HTERT RPE-1 (cell line): Measurements from ENCODE around the gene CFAP206.
"Not testable (repeated sequence)": the region's sequence is repeated elsewhere in the genome, so short reads cannot be mapped to it uniquely, and the experiment has no call there.

Source experiments
- in situ Hi-C: fragments of 300-500 bp; cut with MboI; formaldehyde crosslinking; loops from 4 replicates; pipeline ENCODE4 v1.14.3; 2020; ENCODE audit warnings: low sequenced_read_pairs

The CFAP206 gene

DNA sequence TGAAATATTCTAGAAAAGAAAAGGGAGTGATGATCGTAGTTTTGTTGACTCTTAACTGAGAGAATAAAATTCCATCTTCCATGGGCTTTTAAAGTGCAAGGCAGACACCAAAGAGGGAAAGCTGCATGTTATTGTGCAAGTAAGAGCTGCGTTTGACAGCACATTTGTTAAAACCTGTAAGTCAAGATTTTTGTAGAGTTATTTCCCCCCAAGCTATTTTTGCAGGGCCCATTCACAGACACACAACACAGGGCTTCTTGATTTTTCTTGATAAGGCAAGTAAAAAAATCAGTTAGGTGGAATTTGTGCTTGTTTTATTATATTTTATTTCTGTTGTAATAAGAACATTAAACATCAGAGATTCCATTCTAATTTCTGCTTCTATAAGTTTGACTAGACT is 13.8 kb downstream of the CFAP206 start:
- in situ Hi-C loops = no loop called here

DNA sequence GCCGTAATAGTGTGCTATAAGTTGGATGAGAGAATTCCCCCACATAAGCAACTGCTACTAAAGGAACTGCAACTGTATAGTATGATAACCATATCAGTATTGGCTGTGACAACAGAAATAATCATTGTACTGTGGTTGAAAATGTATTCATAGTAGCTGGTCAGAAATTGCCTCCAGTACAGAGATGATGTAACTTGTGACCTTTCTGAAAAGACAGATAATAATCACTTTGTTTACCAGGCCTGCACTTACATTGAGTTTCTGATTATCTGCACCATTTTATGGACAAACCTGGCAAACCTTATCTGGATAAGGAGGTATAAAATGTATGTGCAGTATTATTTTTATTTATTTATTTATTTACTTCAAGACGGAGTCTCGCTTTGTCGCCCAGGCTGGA is 19.0 kb downstream of the CFAP206 start:
- in situ Hi-C loops = no loop called here

DNA sequence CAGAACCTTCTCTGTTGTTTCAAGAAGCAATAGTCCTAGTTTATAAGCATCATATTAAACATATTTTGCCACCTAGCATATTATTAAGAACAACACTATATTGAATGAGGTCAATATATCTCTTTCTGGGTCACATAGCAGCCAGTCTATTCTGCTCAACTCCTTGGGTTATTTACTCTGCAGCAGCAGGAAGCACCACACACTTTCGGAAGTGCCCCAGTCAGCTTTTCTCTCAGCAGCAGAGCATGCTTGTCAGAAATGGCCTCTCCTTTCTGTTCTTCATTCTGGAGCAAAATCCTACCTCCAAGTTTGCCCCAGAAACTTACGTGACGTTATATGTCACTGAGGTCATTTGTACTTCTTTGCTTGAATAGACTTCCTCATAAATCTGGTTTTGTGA is 22.7 kb downstream of the CFAP206 start:
- in situ Hi-C loops = no loop called here

DNA sequence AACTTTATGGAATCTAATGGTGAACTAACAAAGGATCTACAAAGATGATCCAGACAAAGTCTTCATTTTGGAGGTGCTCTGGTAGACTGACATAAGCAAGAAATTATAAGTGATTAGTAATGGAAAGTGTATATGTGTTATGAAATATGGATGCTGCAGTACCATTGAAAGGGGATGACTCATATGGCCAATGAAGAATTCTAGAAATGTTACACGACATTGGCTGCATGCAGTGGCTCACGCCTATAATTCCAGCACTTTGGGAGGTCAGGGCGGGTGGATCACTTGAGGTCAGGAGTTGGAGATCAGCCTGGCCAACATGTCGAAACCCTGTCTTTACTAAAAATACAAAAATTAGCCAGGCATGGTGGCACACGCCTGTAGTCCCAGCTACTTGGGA is 23.5 kb downstream of the CFAP206 start:
- in situ Hi-C loops = no loop called here

DNA sequence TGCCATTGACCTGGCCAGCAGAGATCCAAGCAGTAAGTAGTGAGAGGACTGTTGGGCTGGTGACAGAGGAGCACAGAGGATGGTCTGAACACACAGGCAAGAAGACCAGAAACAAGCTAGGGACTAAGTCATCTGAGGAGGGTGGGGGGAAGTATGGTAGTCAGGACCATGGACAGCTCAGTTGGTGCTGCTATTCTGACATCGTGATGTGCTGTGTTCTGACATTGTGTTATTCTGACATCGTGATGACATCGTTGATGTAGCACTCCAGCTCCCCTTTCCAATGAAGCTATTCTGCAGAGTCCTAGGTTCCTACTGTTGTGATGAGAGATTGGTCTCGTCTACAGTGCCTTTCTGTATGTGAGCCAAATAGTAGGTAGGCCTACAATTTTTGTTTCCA is 28.7 kb downstream of the CFAP206 start:
- in situ Hi-C loops = no loop called here

DNA sequence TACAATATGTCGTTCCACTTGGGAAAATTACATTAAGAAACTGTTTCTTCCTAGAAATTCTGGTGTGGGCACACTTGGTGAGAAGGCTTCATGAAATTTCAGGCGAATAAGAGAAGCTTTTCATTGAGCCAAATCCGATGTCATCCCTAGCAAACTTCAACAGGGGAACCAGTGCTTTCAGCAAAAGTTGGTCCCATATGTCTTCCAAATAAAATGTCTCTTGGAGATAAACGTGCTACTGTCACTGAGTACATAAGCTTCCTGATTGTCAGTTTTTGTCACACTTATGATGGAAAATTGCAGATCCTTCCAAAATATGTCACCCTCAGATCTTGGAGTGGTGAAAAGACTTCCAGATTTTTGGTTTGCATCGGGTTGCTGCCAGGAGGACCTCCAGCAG is 33.9 kb downstream of the CFAP206 start:
- in situ Hi-C loops = no loop called here

DNA sequence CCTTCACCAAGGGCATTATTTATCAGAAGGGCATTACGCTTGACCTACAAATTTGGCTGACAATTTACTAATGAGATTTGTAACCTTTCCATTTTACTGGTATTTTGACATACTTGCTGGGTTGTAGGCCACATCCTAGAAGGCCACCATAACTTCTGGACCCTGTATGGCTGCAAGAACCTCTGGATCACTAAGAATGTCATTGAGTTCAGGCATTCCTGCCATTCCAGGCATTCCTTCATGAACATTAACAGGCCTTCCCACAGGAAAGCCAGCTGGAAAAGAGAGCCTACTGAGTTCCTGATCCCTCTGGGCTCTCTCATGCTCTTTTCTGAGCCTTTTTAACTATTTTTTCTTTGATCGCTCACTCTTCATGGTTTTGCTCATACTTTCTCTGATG is 36.6 kb downstream of the CFAP206 start:
- in situ Hi-C loops = no loop called here

DNA sequence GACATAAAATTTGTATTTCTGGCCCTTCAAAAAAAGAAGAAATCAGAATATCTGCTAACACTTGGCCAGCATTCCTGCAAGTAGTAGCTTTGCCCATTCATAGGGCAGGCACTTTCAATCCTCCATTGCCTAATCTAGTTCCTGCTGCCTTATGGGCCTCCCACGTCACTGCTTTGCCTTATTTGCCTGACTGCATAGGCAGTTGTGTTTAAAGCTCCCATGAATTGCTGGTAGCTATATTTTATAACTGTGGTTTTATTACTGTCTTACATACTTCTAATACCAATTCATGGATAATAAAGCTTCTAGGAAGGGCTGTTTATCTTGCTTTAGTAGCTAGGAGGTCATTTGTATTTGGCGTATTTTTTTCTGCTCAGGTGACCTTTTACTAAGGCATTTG is 57.3 kb downstream of the CFAP206 start:
- in situ Hi-C loops = no loop called here

DNA sequence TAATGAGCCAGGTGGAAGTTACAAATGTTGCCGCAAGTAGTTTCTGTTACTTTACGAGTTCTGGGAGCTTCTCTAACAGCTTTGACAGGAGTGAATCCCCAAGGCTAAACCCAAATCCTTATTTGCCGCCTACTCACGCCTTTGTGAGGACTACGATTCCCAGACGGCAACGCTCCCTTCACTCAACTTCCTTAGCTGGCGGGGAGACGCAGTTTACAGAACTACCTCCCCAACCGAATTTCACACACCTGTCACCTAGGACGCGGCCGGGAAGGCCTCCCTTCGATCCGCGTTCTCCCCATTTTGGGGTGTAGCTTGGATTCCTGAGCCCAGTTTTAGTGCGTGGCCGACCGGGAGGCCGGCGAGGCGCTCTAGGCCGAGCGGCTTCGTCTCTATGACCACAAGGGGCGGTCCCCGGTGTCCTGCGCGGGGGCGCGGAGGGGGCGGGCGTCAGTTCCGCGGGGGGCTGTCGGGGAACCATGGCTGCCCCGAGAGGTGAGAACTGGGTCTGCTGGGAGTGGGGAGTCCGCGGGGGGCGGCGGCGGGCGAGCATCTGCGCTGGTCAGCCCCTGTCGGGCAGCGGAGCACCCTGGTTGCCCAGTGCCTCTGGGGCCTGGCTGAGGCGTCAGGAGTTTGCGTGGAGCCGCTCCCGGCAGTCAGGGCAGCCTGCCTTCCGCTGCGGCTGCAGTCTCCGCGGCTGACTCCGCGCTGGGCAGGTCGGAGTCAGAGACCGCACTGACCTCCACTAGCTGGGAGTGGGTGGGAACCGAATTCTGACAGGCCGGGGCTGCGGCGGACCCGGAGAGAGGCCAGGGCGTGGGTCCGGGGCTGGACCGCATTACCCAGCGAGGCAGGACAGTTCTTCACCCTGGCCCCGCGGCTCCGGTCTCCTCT is 65.0 kb downstream of the CFAP206 start, which contains the start of gene SLC35A1:
SLC35A1 (plus strand) TSS at position 450 of the 894 bp plus-strand sequence; CDS start at position 480, 30 bp downstream.
- in situ Hi-C loops = no loop called here

DNA sequence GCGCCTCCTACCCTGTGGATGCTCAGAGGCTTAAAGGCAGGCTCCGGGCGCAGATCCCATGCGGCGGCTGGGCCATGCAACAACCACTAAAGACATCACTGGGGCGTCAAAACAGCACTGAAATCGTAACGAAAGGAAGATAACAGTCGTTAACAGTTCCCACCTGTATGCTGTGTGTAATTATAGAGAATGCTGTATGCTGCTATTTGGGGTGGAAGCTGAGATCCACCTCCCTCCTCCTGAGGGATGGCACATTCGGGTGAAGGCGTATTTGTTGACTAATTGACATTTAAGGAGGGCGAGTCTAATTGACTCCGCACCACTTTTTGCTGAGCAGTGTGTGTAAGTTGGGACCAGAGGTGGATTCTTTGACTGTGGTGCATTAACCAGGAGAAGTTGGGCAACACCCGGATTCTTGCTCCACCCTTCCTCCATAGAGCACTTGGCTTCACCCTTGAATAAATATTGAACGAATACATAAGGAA is 65.7 kb downstream of the CFAP206 start:
- in situ Hi-C loops = no loop called here

DNA sequence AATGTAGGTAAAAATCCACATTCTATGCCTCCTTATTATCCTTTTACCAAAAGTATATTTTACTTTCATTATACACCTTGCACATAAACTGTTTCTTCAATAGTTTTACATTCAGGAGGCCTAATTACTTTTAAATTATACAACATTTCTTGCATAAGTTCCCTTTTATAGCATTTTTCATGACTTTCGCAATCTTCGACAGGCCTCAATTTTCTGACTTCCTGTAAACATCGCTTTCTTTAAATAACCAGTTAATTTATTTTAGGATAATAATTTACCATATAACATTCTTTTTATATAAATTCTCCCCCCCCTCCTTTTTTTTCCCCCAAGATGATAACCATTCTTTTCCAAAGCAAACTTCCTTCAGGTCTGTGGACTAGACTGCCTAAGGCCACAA is 74.2 kb downstream of the CFAP206 start:
- in situ Hi-C loops = no loop called here

DNA sequence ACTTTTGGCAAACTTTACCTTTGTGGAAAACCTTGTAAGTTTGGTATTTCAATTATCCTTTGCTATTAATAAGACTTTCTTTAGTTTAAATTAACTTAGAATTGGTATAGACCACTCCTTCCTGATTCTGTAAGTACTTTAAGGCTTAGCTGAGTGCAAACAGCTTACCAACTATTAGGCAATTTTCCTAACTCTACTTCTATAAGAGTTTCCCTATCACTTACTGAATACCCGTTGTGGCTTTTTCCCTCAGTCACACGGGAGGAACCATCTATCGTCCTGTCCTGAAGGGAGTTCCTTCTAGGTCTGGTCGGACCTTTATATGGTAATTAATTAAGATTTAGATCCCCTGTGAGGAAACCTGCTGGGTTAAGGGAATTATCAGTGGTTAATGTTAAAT is 74.6 kb downstream of the CFAP206 start:
- in situ Hi-C loops = no loop called here

DNA sequence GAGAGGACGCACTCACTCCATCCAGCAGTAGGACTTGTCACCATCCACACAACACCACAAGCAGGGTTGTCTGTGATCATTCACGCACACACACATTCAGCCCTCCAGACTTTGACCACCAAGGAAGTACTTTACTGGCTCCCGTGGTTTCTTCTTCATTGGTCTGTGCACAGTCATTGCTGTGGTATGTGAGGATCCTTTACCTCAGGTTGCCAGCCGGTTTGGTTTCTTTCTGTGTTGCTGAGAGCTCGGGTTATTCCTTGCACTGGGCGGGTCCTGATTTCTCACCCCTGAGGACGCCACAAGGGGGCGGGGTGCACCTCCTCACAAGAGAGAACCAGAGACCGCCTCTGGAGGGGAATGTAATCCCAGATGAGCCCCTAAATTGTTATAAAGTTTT is 76.2 kb downstream of the CFAP206 start:
- in situ Hi-C loops = no loop called here

DNA sequence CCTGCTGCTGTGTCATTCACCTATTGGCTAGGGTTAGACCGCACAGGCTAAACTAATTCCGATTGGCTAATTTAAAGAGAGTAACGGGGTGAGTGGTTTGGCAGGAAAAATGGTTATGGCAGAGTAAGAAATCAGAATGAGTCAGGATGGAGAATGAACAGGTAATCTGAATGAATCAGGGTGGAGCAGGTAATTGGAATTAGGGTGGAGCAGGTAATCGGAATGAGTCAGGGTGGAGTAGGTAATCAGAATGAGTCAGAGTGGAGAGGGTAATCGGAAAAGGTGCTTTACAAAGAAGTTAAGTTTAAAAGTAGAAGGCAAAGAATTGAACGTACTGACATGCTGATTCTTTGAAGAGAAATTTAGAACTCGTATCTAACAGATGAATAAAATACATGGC is 76.7 kb downstream of the CFAP206 start:
- in situ Hi-C loops = no loop called here

DNA sequence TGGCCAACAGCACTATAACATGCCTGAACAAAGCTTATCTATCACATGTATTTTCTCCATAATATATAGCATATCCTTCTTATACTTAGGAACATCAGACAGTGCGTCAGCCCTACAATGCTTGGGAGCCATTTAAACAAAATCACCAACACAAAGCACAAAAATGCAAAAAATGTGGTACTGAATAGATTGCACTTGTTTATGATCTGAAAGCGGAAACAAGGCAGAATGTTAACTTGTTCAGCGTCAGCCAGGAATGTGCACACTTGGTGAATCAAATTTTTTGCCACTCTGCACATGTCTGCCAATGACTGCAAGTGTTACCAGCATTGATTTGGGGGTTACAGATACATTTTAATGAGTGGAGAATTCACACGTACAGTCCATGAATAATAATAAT is 79.8 kb downstream of the CFAP206 start:
- in situ Hi-C loops = no loop called here

DNA sequence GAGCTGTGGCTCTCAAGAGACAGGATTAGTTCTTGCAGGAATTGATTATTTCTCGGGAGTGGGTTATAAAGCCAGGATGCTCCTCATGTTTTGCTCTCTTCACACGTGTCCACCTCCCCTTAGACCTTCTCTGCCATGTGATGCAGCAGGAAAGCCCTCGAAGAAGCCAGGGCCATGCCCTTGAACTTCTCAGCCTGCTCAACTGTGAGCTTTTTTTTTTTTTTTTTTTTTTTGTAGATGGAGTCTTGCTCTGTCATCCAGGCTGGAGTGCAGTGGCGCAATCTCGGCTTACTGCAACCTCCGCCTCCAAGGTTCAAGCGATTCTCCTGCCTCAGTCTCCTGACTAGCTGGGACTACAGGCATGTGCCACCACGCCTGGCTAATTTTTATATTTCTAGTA is 81.6 kb downstream of the CFAP206 start:
- in situ Hi-C loops = not testable (repeated sequence)

DNA sequence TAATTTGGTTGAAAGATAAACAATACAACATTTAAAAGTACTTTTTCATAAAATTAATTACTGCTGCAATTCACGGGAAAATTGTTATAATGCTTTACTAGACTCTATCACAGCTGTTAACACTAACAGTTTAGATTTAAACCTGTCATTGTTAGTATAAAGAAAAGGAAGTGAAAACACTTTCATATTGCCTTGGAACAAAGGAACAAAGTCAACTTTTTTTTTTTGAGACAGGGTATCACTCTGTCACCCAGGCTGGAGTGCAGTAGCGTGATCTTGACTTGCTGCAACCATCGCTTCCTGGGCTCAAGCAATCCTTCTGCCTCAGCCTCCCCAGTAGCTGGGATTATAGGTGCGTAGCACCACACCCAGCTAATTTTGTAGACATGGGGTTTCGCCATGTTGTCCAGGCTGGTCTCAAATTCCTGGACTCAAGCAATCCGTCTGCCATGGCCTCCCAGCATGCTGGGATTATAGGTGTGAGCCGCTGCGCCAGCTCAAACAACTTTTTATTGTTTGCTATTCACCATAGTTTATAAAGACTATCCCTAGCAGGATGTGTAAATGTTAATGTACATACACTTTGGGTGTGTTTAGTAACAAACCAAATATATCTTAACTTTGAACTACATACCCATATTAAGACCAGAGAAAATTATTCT is 87.1 kb downstream of the CFAP206 start:
- in situ Hi-C loops = no loop called here

DNA sequence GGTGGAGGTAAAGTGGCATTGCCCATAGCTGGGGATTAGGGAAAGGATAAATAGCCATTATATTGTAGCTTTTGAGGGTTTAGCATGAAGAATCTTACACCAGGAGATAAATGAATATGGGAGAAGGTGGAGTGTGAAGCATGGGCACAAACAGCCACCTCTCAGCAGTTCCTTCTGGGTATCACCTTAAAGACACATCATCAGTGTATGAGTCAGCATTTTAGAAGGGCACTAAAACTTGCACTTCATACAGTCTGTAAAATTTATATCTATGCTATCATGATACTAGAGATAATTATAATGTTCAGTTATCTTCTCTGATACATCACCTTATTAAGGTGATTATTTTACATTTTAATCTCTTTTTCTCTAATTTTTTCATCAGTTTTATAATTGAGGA is 90.3 kb downstream of the CFAP206 start:
- in situ Hi-C loops = no loop called here

DNA sequence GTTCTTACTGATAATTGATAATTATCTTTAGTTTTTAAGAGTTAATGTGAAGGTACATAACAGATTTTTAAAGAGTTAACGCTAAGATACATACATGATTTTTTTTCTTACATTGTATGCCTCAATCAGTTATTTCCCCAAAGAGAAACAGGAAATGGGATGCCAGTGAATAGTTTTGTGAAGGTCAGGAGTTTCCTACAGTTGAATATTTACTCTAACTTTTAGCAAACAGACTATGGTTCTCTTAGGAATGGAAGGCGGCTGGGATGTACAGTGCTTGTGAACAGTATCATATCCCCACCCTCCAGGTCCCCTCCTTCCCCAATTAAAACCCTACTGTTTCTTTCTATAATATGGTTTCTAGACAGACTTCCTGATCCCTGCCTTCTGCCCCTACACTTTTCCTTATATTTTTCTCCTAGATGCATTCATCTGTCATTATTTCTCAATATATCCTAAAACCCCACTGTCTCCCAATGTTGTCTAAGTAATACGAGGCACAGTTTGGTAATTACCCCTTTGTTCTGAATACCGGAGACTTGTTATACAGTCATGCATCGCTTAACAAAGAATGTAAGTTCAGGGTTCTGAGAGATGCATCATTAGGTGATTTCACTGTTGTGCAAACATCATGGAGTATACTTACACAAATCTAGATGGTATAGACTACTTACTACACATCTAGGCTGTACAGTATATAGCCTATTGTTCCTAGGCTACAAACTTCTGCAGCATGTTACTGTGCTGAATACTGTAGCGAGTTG is 94.2 kb downstream of the CFAP206 start:
- in situ Hi-C loops = no loop called here

DNA sequence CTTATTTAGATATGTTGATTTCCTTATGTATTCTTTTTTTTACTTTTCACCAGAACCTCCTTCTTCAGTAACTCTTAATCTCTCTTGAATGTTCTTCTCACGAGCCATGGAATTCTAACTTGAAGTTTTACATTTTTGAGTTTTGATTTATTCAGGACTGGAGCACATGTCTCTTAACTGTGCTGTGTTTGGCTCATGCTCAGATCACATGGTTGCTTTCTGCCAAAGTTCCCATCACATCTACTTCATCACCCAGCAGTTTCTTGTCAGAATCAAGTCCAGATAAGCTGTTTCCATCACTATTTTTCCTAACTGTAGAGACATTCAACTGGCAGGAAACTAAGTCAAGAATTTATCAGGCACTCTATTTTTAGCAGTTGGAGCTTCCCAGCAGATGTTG is 96.7 kb downstream of the CFAP206 start:
- in situ Hi-C loops = no loop called here
